Heart left ventricle (tissue), 16 donors: ENCODE data around the gene SEMA4D. TPM values are rescaled to one million over a fixed set of nuclear protein-coding genes. Genes with fewer than 3 reads are reported as not detected.

ENCODE experiments used
- ATAC-seq, 4 donors: fragments of 200-7000 bp; cut with Tn5 transposase; one replicate each; pipeline ENCODE4 v1.9.1; 2020 to 2022; ENCODE audit warnings: moderate library complexity in 4 of 4, mild to moderate bottlenecking in 3 of 4, moderate number of reproducible peaks in 1 of 4
- DNase-seq, 5 donors: peaks; one replicate each; pipeline ENCODE4 v3.0.0-alpha.2; 2020
- H3K27ac ChIP-seq, 12 donors: fragments of 200-600 bp; sonication (generic) in 4 of 12; one replicate each; pipeline versions ENCODE4 v1.5.0 to v1.8.0; 2016 to 2022; ENCODE audit warnings: mild to moderate bottlenecking in 2 of 12
- H3K27me3 ChIP-seq, 9 donors: fragments of 200-600 bp; sonication (generic) in 2 of 9; one replicate each; pipeline versions ENCODE4 v1.5.1 to v1.8.0; 2016 to 2022; ENCODE audit warnings: mild to moderate bottlenecking in 3 of 9
- H3K36me3 ChIP-seq, 9 donors: fragments of 200-600 bp; sonication (generic) in 2 of 9; one replicate each; pipeline versions ENCODE4 v1.5.0 to v1.8.0; 2018 to 2022; ENCODE audit warnings: mild to moderate bottlenecking in 2 of 9
- H3K4me1 ChIP-seq, 12 donors: fragments of 200-600 bp; sonication (generic) in 4 of 12; one replicate each; pipeline versions ENCODE4 v1.5.0 to v1.8.0; 2016 to 2022; ENCODE audit warnings: mild to moderate bottlenecking in 3 of 12
- H3K4me3 ChIP-seq, 12 donors: fragments of 200-600 bp; sonication (generic) in 4 of 12; one replicate each; pipeline versions ENCODE4 v1.5.0 to v1.8.0; 2017 to 2022; ENCODE audit warnings: mild to moderate bottlenecking in 9 of 12, moderate library complexity in 4 of 12
- H3K9me3 ChIP-seq, 12 donors: fragments of 200-600 bp; sonication (generic) in 4 of 12; one replicate each; pipeline versions ENCODE4 v1.5.0 to v1.8.0; 2016 to 2022; ENCODE audit warnings: mild to moderate bottlenecking in 1 of 12
- POLR2A ChIP-seq, 2 donors: fragments of 450-650 bp; IDR thresholded peaks; one replicate each; pipeline ENCODE4 v1.6.1; 2017; ENCODE audit warnings: antibody characterized with exemption in 2 of 2, mild to moderate bottlenecking in 2 of 2, moderate library complexity in 2 of 2
- WGBS, 4 donors: extraction: QIAGEN DNeasy Blood & Tissue Kit in 2 of 4; methylation state at CpG; one replicate each; pipeline versions ENCODE4 v1.1.5 to v1.1.7; 2013 to 2018; 5-methylcytosine and 5-hydroxymethylcytosine counted together
- intact Hi-C, 10 donors: fragments of 100-400 bp; cut with DNase I; formaldehyde crosslinking; loops; one replicate each; pipeline versions ENCODE4 v1.11.1 to v1.14.2; 2022
- polyA plus RNA-seq, 2 donors: library from polyadenylated mRNA; stranded (reverse); fragments of 200-250 nt; gene quantifications; one replicate each; pipeline ENCODE4 v1.2.3, GENCODE V29; 2013
- total RNA-seq, 9 donors: library from RNA; depleted of rRNA in 2 of 9; stranded (reverse); fragments of >200 nt in 2 of 9; fragmentation: NEBNext Ultra II Directional in 3 of 9; extraction: Animal tissue kit (Norgen Biotek cat#: 25700) in 3 of 9; gene quantifications; one replicate each; pipeline versions ENCODE4 v1.1.0 to v1.2.4, GENCODE V29; 2016 to 2023
- TF ChIP-seq, protein P1 (sequence below), 12 donors: fragments of 200-600 bp; sonication (generic) in 4 of 12; IDR thresholded peaks; one replicate each; pipeline versions ENCODE4 v1.5.0 to v1.8.0; 2018 to 2022; ENCODE audit warnings: antibody characterized with exemption in 12 of 12, mild to moderate bottlenecking in 5 of 12
- donor health status: ischemic (EF 13 %, LVEDD 7.1; RV severe dilation, severe dysfunction).
- donor health status: healthy with polysubstance abuse.
- donor health status: DM: no; HTN: yes; CAD: no.
- donor health status: DM: no; HTN: no; CAD: no.
- donor health status: ischemic (EF 25% LVEDD 6.9; RV normal size, moderate dysfunction).
- donor health status: ischemic (EF 25% LVEDD 5.7; RV mildly dilated, moderate dysfunction).
- donor health status: healthy.
- donor health status: DM: yes; HTN: yes; CAD: no.
- donor health status: ischemic (EF 35%, LVEDD 5.7; RV mildly dilated, moderate dysfunction).
- donor health status: nonischemic (EF 11% LVEDD 7.7; RV severe dilation, severe dysfunction).
- donor health status: DM: yes; HTN: yes; CAD: no.
- donor health status: PGD.
- donor health status: ischemic (EF 29% LVEDD 5.4; RV normal size, mild dysfunction).
- donor health status: nonischemic (EF 23%, LVEDD 6.1; RV moderate dilation, normal function).

Gene SEMA4D
- total and polyA plus RNA-seq, 11 donors, result 4.0 to 59.8 (median 20.2) TPM

DNA sequence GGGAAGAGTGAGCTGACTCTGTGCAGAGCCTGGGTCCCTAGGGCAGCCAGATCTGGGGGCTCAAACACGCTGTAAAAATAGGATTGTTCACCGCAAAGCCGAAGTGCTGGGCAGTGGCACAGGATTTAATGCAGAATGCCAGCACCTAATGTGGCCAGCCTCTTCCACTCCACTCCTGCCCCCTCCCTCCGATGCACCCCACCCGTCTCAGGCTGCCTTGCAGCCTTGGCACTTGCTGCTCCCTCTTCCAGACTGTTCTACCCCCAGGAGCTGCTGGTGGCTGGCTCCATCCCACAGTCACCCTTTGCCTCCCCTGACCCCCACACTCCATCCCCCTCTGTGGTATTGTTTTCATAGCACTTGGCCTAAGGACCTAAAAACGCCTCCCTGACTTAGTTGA, 86.2 kb downstream of the SEMA4D start:
- Histone ChIP-seq H3K4me3 (no peak overlapping the region), H3K4me1 (peaks cover 0 to 54% (median 8%) of the 10 kb centered on the region in 12 donors), H3K9me3 (peaks cover 0 to 18% (median 0%) of the 10 kb centered on the region in 12 donors), H3K27ac (no peak overlapping the region), H3K36me3 (peaks cover 0 to 4% (median 0%) of the 10 kb centered on the region in 9 donors), H3K27me3 (no peaks in the 10 kb centered on the region)
- no peak for ATAC-seq
- 90 to 94% (median 91%) methylated on average over 6 of the region's 6 CpGs for WGBS, 4 donors
- no peak for DNase-seq
- intact Hi-C loops, result loop anchor here in 1 of 10 donors (10.0 kb wide), 1 partner anchor 133 kb away; no protein-coding TSS in a partner anchor
- TF ChIP-seq POLR2A (IDR thresholded peaks at IDR 0.05), result no peak
- TF ChIP-seq, protein P1, sequence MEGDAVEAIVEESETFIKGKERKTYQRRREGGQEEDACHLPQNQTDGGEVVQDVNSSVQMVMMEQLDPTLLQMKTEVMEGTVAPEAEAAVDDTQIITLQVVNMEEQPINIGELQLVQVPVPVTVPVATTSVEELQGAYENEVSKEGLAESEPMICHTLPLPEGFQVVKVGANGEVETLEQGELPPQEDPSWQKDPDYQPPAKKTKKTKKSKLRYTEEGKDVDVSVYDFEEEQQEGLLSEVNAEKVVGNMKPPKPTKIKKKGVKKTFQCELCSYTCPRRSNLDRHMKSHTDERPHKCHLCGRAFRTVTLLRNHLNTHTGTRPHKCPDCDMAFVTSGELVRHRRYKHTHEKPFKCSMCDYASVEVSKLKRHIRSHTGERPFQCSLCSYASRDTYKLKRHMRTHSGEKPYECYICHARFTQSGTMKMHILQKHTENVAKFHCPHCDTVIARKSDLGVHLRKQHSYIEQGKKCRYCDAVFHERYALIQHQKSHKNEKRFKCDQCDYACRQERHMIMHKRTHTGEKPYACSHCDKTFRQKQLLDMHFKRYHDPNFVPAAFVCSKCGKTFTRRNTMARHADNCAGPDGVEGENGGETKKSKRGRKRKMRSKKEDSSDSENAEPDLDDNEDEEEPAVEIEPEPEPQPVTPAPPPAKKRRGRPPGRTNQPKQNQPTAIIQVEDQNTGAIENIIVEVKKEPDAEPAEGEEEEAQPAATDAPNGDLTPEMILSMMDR (IDR thresholded peaks at IDR 0.05), result no peak

GRCh38 chr9:89410641-89411350, 87.1 kb downstream of the SEMA4D start:
- Histone ChIP-seq H3K4me1 (peaks cover 0 to 63% (median 8%) of the 10 kb centered on the region in 12 donors), H3K27ac (no peak overlapping the region), H3K9me3 (peaks cover 0 to 18% (median 0%) of the 10 kb centered on the region in 12 donors), H3K4me3 (no peak overlapping the region), H3K36me3 (peaks cover 0 to 4% (median 0%) of the 10 kb centered on the region in 9 donors), H3K27me3 (no peaks in the 10 kb centered on the region)
- 80 to 96% (median 93%) methylated on average over 7 of the region's 7 CpGs for WGBS, 4 donors
- TF ChIP-seq, protein P1 (IDR thresholded peaks at IDR 0.05), result no peak
- TF ChIP-seq POLR2A (IDR thresholded peaks at IDR 0.05), result no peak
- intact Hi-C loops, result loop anchor here in 1 of 10 donors (10.0 kb wide), 1 partner anchor 134 kb away; no protein-coding TSS in a partner anchor
- ATAC-seq (no peak), DNase-seq (no peak)

DNA sequence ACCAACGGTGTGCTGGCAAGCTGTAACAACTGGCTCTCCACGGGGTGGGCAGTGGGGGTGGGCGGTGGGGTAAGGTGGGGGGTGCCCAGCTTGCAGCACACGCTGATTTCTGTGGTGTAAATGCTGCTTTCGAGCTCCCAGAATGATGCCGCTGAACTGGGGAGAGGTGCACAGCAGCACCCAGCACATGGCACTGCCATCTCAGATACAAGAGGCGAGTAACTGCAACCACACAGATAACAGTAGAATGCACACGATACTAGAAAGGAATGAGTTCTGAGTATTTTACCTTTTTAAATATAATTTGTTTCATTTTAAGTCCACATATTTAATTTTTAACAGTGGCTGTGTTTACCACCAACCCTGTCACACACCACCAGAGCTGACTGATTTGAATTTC, 87.9 kb downstream of the SEMA4D start:
- H3K36me3 ChIP-seq, result peaks cover 0 to 4% (median 0%) of the 10 kb centered on the region in 9 donors
- H3K27me3 ChIP-seq, result no peaks in the 10 kb centered on the region
- no peak overlapping the region for H3K4me3 ChIP-seq
- H3K9me3 ChIP-seq, result peaks cover 0 to 18% (median 0%) of the 10 kb centered on the region in 12 donors
- ATAC-seq (no peak), DNase-seq (no peak)
- peak overlapping the region in 1 of 12 donors; percentile 54 for H3K27ac ChIP-seq
- WGBS, 4 donors, result 75 to 84% (median 80%) methylated on average over 8 of the region's 8 CpGs
- TF ChIP-seq POLR2A (IDR thresholded peaks at IDR 0.05), result no peak
- TF ChIP-seq, protein P1 (IDR thresholded peaks at IDR 0.05), result no peak
- intact Hi-C loops, result loop anchor here in 1 of 10 donors (10.0 kb wide), 1 partner anchor 135 kb away; no protein-coding TSS in a partner anchor
- peaks cover 0 to 70% (median 8%) of the 10 kb centered on the region in 12 donors for H3K4me1 ChIP-seq

DNA sequence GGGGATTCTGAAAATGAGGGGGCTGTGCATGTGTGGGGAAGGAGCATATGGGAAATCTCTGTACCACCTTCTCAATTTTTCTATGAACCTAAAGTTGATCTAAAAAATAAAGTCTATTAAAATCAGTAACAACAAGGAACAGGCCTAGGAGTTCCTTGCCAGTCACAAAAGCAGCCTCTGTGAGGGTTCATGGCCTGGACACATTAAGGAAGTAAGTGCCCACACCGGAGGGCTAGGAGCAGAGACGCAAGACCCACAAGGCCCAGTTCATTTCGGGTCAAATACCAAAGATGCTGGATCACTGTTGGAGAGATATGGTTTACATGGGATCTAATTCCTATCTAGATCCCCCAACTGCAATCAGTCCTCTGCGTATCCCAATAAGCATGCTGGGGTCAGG, 88.4 kb downstream of the SEMA4D start:
- 83 to 91% (median 87%) methylated on average over 4 of the region's 4 CpGs for WGBS, 4 donors
- no peaks in the 10 kb centered on the region for H3K27me3 ChIP-seq
- intact Hi-C loops, result no loop called here
- peaks cover 0 to 70% (median 7%) of the 10 kb centered on the region in 12 donors for H3K4me1 ChIP-seq
- TF ChIP-seq POLR2A (IDR thresholded peaks at IDR 0.05), result no peak
- ATAC-seq (no peak), DNase-seq (no peak)
- H3K36me3 ChIP-seq, result peaks cover 0 to 4% (median 0%) of the 10 kb centered on the region in 9 donors
- H3K27ac ChIP-seq, result peak overlapping the region in 1 of 12 donors; percentile 54
- no peak overlapping the region for H3K4me3 ChIP-seq
- H3K9me3 ChIP-seq, result peaks cover 0 to 18% (median 0%) of the 10 kb centered on the region in 12 donors
